ENCODE measurements around the gene SPATA2L.

DNA sequence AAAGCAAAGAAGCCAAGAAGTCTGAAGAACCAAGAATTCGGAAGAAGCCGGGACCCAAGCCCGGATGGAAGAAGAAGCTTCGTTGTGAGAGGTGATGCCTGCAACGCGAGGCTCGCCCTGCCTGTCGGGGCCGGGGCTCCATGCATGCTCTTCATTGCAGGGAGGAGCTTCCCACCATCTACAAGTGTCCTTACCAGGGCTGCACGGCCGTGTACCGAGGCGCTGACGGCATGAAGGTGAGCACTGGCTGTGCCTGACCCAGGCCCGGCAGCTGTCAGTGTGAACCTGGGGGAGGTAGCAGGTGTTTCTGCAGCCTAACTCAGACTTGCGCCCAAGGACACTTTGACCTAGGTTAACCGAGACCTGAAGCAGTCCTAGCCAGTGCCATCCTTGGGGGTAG lies 31.8 kb upstream of the SPATA2L start:
- TF ChIP-seq, protein P1, sequence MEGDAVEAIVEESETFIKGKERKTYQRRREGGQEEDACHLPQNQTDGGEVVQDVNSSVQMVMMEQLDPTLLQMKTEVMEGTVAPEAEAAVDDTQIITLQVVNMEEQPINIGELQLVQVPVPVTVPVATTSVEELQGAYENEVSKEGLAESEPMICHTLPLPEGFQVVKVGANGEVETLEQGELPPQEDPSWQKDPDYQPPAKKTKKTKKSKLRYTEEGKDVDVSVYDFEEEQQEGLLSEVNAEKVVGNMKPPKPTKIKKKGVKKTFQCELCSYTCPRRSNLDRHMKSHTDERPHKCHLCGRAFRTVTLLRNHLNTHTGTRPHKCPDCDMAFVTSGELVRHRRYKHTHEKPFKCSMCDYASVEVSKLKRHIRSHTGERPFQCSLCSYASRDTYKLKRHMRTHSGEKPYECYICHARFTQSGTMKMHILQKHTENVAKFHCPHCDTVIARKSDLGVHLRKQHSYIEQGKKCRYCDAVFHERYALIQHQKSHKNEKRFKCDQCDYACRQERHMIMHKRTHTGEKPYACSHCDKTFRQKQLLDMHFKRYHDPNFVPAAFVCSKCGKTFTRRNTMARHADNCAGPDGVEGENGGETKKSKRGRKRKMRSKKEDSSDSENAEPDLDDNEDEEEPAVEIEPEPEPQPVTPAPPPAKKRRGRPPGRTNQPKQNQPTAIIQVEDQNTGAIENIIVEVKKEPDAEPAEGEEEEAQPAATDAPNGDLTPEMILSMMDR (IDR thresholded peaks at IDR 0.05; ENCODE audit: borderline replicate concordance, extremely low read depth, low read length, poor library complexity, severe bottlenecking) = no peak
- no peak for TF ChIP-seq EZH2 (IDR thresholded peaks at IDR 0.05; ENCODE audit: borderline replicate concordance, low read depth, low read length, severe bottlenecking)

All from DND-41 (cell line).